Bronchial epithelial cell (primary cell): ENCODE data around the gene KIR3DL1. TPM values are rescaled to one million over a fixed set of nuclear protein-coding genes. Genes with fewer than 3 reads are reported as not detected.

Source experiments
- DNase-seq: peaks from one replicate; pipeline ENCODE4 v3.0.0-alpha.2; 2010; ENCODE audit warnings: low read depth
- FAIRE-seq: peaks from 2 replicates; lab custom pipeline; 2011; peaks lifted over from hg19 to GRCh38; lab: Jason Lieb, UNC
- H3K27me3 ChIP-seq: 2 replicates; pipeline ENCODE4 v1.5.1; 2011; ENCODE audit warnings: low read length; ENCODE audit not compliant: control insufficient read depth, insufficient read depth
- H3K36me3 ChIP-seq: 2 replicates; pipeline ENCODE4 v1.5.1; 2011; ENCODE audit warnings: low read length; ENCODE audit not compliant: control insufficient read depth, insufficient read depth
- H3K4me3 ChIP-seq: 2 replicates; pipeline ENCODE4 v1.5.1; 2011; ENCODE audit warnings: mild to moderate bottlenecking, low read depth, low read length, control low read depth
- CTCF ChIP-seq: IDR thresholded peaks from 2 replicates; pipeline ENCODE4 v1.5.1; 2011; ENCODE audit warnings: mild to moderate bottlenecking, moderate library complexity, low read length, control low read depth, inconsistent platforms; ENCODE audit not compliant: insufficient read depth, severe bottlenecking
- total RNA-seq: library from RNA; depleted of rRNA; stranded (reverse); fragments of >200 nt; gene quantifications from 2 replicates; pipeline ENCODE4 v1.2.1, GENCODE V29; 2014

KIR3DL1 gene
- total RNA-seq, 1 donor from 2014 or later, result not detected

DNA sequence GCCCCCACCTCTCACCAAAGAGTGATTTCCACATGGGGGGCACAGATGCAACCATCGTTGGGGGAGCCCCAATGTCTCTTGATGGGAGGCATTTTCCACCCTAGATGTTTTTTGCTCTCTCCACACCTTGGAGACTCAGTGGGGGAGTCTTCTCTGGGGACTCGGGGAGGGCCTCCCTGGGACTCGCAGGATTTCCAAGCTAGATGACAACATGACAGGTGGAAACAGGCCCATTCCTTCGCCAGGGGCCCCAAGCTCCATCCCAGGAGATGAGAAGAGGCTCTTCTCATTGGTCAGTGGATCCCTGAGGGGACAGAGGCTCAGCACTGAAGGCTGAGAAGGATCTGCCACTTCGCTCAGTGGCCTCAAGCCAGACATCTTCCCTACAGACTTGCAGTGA lies 25.6 kb upstream of the KIR3DL1 start:
- no peak for TF ChIP-seq CTCF
- Histone ChIP-seq H3K27me3 (no peaks in the 10 kb centered on the region), H3K36me3 (no peaks in the 10 kb centered on the region), H3K4me3 (no peak overlapping the region)
- DNase-seq (no peak), FAIRE-seq (no peak)

DNA sequence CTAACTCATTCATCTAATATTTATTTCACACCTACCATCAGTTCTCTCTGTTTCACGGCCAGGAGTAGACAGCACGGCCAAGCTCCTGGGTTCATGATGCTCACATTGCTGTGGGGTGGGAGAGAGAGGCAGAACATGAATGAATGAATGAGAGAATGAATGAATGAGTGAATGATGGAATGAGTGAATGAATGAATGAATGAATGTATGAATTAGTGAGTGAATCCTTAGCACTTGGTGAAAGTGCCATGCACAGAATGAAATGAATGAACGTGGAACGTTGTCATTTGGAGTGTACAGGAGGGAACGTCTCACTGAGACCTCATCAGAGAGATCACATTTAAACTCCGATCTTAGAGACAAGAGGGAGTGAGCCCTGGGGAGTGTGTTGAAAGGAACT lies 24.8 kb upstream of the KIR3DL1 start:
- no peak for TF ChIP-seq CTCF

DNA sequence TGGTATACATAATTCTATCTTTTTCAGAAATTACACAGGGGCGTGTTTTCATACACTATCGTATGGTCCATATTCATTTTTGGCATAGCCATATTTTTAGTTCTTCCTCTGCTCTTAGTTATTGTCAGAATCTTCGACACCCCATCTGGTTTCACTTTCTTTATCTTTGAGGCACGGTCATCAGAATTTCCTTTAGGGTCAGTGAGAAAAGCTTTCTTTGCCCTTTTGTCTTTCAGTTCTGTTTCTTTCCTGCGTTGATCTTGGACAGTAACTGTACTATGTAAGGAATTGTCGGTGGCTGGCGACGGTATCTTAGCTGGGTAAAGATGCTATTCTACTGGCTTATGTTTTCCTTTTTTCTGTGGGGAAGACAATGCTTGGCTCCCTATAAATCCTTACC lies 23.5 kb upstream of the KIR3DL1 start:
- no peak for DNase-seq
- Histone ChIP-seq H3K36me3 (no peaks in the 10 kb centered on the region), H3K4me3 (no peak overlapping the region), H3K27me3 (no peaks in the 10 kb centered on the region)
- FAIRE-seq, result no peak
- TF ChIP-seq CTCF, result no peak

More for the DNA sequence above, 24.8 kb upstream of the KIR3DL1 start:
- H3K4me3 ChIP-seq, result no peak overlapping the region
- DNase-seq (no peak), FAIRE-seq (no peak)
- H3K27me3 ChIP-seq, result no peaks in the 10 kb centered on the region
- no peaks in the 10 kb centered on the region for H3K36me3 ChIP-seq

DNA sequence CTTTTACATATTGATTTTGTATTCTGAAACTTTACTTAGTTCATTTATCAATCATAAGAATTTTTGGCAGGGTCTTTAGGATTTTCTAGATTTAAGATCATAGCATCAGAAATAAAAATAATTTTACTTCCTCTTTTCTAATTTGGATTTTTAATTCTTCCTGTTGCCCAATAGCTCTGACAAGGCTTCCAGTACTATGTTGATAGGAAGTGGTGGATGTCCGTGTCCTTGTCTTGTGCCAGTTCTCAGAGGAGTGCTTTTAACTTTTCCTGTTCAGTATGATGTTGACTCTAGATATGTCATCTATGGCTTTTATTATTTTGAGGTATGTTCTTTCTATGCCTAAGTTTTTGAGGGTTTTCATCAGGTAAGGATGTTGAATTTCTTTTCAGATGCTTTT lies 20.5 kb upstream of the KIR3DL1 start:
- H3K36me3 ChIP-seq, result no peaks in the 10 kb centered on the region
- H3K27me3 ChIP-seq, result no peaks in the 10 kb centered on the region
- no peak for FAIRE-seq
- no peak for DNase-seq
- H3K4me3 ChIP-seq, result no peak overlapping the region
- no peak for TF ChIP-seq CTCF

DNA sequence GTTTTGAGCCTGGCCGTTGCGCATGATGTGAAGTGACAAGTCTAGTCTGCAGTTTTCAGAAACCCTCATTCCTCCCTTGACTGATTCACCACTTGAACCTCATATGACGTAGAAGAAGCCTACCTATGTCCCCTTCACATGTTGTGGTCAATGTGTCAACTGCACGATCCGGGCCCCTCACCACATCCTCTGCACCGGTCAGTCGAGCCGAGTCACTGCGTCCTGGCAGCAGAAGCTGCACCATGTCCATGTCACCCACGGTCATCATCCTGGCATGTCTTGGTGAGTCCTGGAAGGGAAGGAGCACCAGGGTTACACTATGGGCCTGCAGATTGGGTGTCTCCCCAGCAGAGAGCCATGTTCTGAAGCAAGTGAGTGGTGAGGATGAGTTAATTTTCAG lies 12.9 kb upstream of the KIR3DL1 start, which contains the start of gene KIR2DL4:
Gene KIR2DL4, plus strand, starts transcription at position 201 of the 400 bp plus-strand sequence. Its CDS starts 42 bp downstream, at position 243.
- FAIRE-seq (no peak), DNase-seq (no peak)
- Histone ChIP-seq H3K27me3 (no peaks in the 10 kb centered on the region), H3K4me3 (no peak within 1 kb of the TSS), H3K36me3 (no peaks in the 10 kb centered on the region)
- TF ChIP-seq CTCF, result no peak

DNA sequence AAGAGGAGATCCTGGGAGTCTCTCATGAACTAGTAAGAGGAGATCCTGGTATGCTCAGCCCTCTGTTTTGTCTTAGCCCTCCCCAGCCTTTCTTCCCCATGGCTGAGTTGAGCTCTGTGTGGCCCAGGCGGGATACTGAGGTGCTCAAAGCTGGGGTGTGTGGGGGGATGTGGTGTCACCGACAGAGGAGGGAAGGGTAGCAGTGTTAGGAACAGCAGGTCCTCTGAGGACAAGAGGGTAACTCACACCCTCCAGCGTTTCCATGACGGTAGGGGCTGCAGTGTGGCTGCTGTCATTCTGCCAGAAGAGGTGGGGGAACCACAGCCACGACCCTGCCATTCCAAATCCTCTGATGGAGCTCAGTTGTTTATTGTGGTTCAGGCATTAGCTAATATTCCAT lies 12.2 kb upstream of the KIR3DL1 start:
- DNase-seq (no peak), FAIRE-seq (no peak)
- TF ChIP-seq CTCF, result no peak
- no peaks in the 10 kb centered on the region for H3K27me3 ChIP-seq
- no peaks in the 10 kb centered on the region for H3K36me3 ChIP-seq
- H3K4me3 ChIP-seq, result no peak overlapping the region
